ENCODE results near the gene APC. TPM values are rescaled to one million over a fixed set of nuclear protein-coding genes. Genes with fewer than 3 reads are reported as not detected.

Gene APC
- total and polyA plus RNA-seq, 2 of the 8 experiments (the other 6 are each of a cell fraction or from before 2014, with no cell fraction given) = 6.8 to 41.9 TPM

- no peak overlapping the region for H3K56ac ChIP-seq (replicated peaks; ENCODE audit: insufficient read length, low read depth, low read length)
- no peak overlapping the region for H3K27ac ChIP-seq (ENCODE audit: low read depth, low read length)
- no peaks in the 10 kb centered on the region for H3K9me3 ChIP-seq (ENCODE audit: insufficient read depth in 2 of 2, low read depth in 1 of 2, low read length in 1 of 2)
- ChIA-PET CTCF (ENCODE audit: partially characterized antibody) (interaction anchor here (0.7 to 1.0 kb wide), 2 partner anchors 9 to 969 kb away, joined by 3 read pairs; no protein-coding TSS in a partner anchor), POLR2A (ENCODE audit: partially characterized antibody) (interaction anchor here (0.9 kb wide), 1 partner anchor 9 kb away, joined by 3 read pairs; no protein-coding TSS in a partner anchor)
- no peak overlapping the region for H3K4ac ChIP-seq (replicated peaks; ENCODE audit: insufficient read length, low read depth, low read length)
- no peak overlapping the region for H2BK5ac ChIP-seq (ENCODE audit: low read depth, low read length)
- H3K23ac ChIP-seq (ENCODE audit: insufficient read length) = no peak overlapping the region
- H3K14ac ChIP-seq (ENCODE audit: insufficient read length) = no peak overlapping the region
- FAIRE-seq = no peak
- no peak overlapping the region for H3K18ac ChIP-seq (ENCODE audit: extremely low read depth, low read length)
- H4K20me1 ChIP-seq (replicated peaks in 1 of 2; ENCODE audit: control insufficient read depth in 1 of 2, insufficient read depth in 2 of 2, low read length in 2 of 2) = peaks cover 3 to 5% of the 10 kb centered on the region in 2 experiments
- H2BK20ac ChIP-seq (ENCODE audit: low read length) = no peak overlapping the region
- H2BK120ac ChIP-seq (replicated peaks; ENCODE audit: low read depth, low read length) = no peak overlapping the region
- no peak overlapping the region for H2BK15ac ChIP-seq (ENCODE audit: low read length)
- 84% methylated on average over 4 of the region's 4 CpGs; no CpG with 5 or more reads in 1 of the 2 experiments for WGBS, 2 experiments (ENCODE audit: extremely low coverage in 1 of 2, insufficient coverage in 1 of 2, insufficient read length in 1 of 2, insufficient replicate concordance in 2 of 2, low coverage in 1 of 2, low lambda C conversion rate in 2 of 2, missing lambda C conversion rate in 1 of 2)
- no peak for DNase-seq (ENCODE audit: low read depth in 1 of 2, low spot score in 2 of 2)
- H3K4me2 ChIP-seq (ENCODE audit: insufficient read depth in 1 of 2, low read depth in 2 of 2, low read length in 2 of 2) = no peak overlapping the region
- no peak overlapping the region for H4K8ac ChIP-seq (ENCODE audit: extremely low read depth, insufficient read depth, low read length)
- no peaks in the 10 kb centered on the region for H3K79me1 ChIP-seq (ENCODE audit: low read depth, low read length)
- no peak overlapping the region for H4K91ac ChIP-seq (replicated peaks; ENCODE audit: insufficient read length, low read length)
- H3K9ac ChIP-seq (replicated peaks in 1 of 4; ENCODE audit: extremely low read depth in 1 of 4, low read depth in 3 of 4, low read length in 3 of 4) = no peak overlapping the region
- H3K79me2 ChIP-seq (ENCODE audit: control insufficient read depth in 1 of 2, insufficient read depth in 2 of 2, low read length in 2 of 2) = no peaks in the 10 kb centered on the region
- peaks cover 0 to 39% (median 18%) of the 10 kb centered on the region in 4 experiments; a peak in 5 of 8 replicates for H3K36me3 ChIP-seq (ENCODE audit: control insufficient read depth in 2 of 4, insufficient read depth in 4 of 4, low read length in 3 of 4)
- H2AK5ac ChIP-seq (ENCODE audit: low read depth, low read length) = no peak overlapping the region
- H4K5ac ChIP-seq (ENCODE audit: insufficient read length, low read depth, low read length) = no peak overlapping the region
- no peaks in the 10 kb centered on the region for H3K27me3 ChIP-seq (replicated peaks in 1 of 4; ENCODE audit: control insufficient read depth in 3 of 4, extremely low read depth in 1 of 4, insufficient read depth in 3 of 4, low read length in 3 of 4)
- no peak overlapping the region for H3K4me3 ChIP-seq (ENCODE audit: extremely low read depth in 1 of 4, insufficient read depth in 2 of 4, low read depth in 3 of 4, low read length in 4 of 4)
- H2AFZ ChIP-seq (ENCODE audit: low read length) = no peak overlapping the region
- H3K4me1 ChIP-seq (replicated peaks in 1 of 4; ENCODE audit: control insufficient read depth in 3 of 4, insufficient read depth in 4 of 4, low read length in 3 of 4) = no peaks in the 10 kb centered on the region
- H3K23me2 ChIP-seq (ENCODE audit: low read depth, low read length) = no peaks in the 10 kb centered on the region; the same call in 1 of the 2 replicates
- no peak overlapping the region for H2BK12ac ChIP-seq (ENCODE audit: low read depth, low read length)
- TF ChIP-seq TCF12 (IDR thresholded peaks at IDR 0.05; ENCODE audit: low read depth, low read length) = no peak
- no peak for TF ChIP-seq MAX (IDR thresholded peaks at IDR 0.05)
- no peak for TF ChIP-seq SIN3A (conservative IDR thresholded peaks at IDR 0.05 in 1 of 2, IDR thresholded peaks at IDR 0.05 in 1 of 2; ENCODE audit: low read depth in 1 of 2, low read length in 2 of 2)
- no peak for TF ChIP-seq POU5F1 (IDR thresholded peaks at IDR 0.05; ENCODE audit: low read depth, low read length)
- TF ChIP-seq HDAC6 (IDR thresholded peaks at IDR 0.05; ENCODE audit: low read depth, low read length) = no peak
- TF ChIP-seq GTF2F1 (IDR thresholded peaks at IDR 0.05; ENCODE audit: borderline replicate concordance, low read depth, low read length) = no peak
- no peak for TF ChIP-seq EGR1 (IDR thresholded peaks at IDR 0.05; ENCODE audit: borderline replicate concordance, low read depth, low read length)
- no peak for TF ChIP-seq RXRA (IDR thresholded peaks at IDR 0.05; ENCODE audit: insufficient read depth, low read depth, low read length)
- no peak for TF ChIP-seq CTCF (IDR thresholded peaks at IDR 0.05; ENCODE audit: control extremely low read depth in 1 of 3, insufficient read depth in 1 of 3, low read depth in 1 of 3, low read length in 3 of 3)
Observed at GRCh38 chr5:112886975-112887374, 149.3 kb downstream of the APC start.
